Uterus (tissue), 4 donors: Measurements from ENCODE around the gene SSH2. TPM values are rescaled to one million over a fixed set of nuclear protein-coding genes. Genes with fewer than 3 reads are reported as not detected.

ENCODE experiments used
- DNase-seq, 2 donors: peaks; one replicate each; pipeline ENCODE4 v3.0.0-alpha.2; 2019 to 2020
- H3K27ac ChIP-seq, 2 donors: fragments of 200-600 bp; sonication (generic); 1 replicate in 1 of 2; 2 replicates in 1 of 2; pipeline ENCODE4 v1.5.1; 2016 to 2018
- H3K27me3 ChIP-seq, 2 donors: fragments of 200-600 bp; sonication (generic); one replicate each; pipeline ENCODE4 v1.5.1; 2018 to 2019; ENCODE audit warnings: control low read depth in 1 of 2
- H3K36me3 ChIP-seq, 2 donors: fragments of 200-600 bp; sonication (generic); one replicate each; pipeline ENCODE4 v1.5.1; 2019; ENCODE audit warnings: control low read depth in 1 of 2
- H3K4me1 ChIP-seq, 2 donors: fragments of 200-600 bp; sonication (generic); one replicate each; pipeline ENCODE4 v1.5.1; 2018 to 2019; ENCODE audit warnings: control low read depth in 1 of 2
- H3K4me3 ChIP-seq, 2 donors: fragments of 200-600 bp; sonication (generic); 1 replicate in 1 of 2; 2 replicates in 1 of 2; pipeline ENCODE4 v1.5.1; 2018 to 2019; ENCODE audit warnings: mild to moderate bottlenecking in 1 of 2
- H3K9me3 ChIP-seq, 2 donors: fragments of 200-600 bp; sonication (generic); one replicate each; pipeline ENCODE4 v1.5.1; 2019; ENCODE audit warnings: control low read depth in 1 of 2
- POLR2A ChIP-seq, 2 donors: fragments of 450-650 bp; IDR thresholded peaks; one replicate each; pipeline ENCODE4 v1.6.1; 2016; ENCODE audit warnings: antibody characterized with exemption in 2 of 2, mild to moderate bottlenecking in 1 of 2, moderate library complexity in 1 of 2
- intact Hi-C: fragments of 100-400 bp; cut with DNase I; formaldehyde crosslinking; loops from one replicate; pipeline ENCODE4 v1.15.1; 2023; ENCODE audit warnings: low total_unique reads
- total RNA-seq, 4 donors: library from RNA; depleted of rRNA in 3 of 4; stranded (reverse); fragments of >200 nt in 3 of 4; gene quantifications; one replicate each; pipeline versions ENCODE4 v1.1.0 to v1.2.4, GENCODE V29; 2014 to 2023
- TF ChIP-seq, protein P1 (sequence below), 4 experiments: fragments of 200-600 bp in 2 of 4; fragments of 450-650 bp in 2 of 4; sonication (generic) in 2 of 4; IDR thresholded peaks; one replicate each; pipeline ENCODE4 v1.5.1; 2016 to 2019; ENCODE audit warnings: antibody characterized with exemption in 4 of 4, mild to moderate bottlenecking in 2 of 4, moderate library complexity in 1 of 4
- donor health status: DM: yes; HTN: yes; CAD: no.

The SSH2 gene
- total RNA-seq, 4 donors from 2014 or later = 6.9 to 36.9 (median 11.5) TPM

DNA sequence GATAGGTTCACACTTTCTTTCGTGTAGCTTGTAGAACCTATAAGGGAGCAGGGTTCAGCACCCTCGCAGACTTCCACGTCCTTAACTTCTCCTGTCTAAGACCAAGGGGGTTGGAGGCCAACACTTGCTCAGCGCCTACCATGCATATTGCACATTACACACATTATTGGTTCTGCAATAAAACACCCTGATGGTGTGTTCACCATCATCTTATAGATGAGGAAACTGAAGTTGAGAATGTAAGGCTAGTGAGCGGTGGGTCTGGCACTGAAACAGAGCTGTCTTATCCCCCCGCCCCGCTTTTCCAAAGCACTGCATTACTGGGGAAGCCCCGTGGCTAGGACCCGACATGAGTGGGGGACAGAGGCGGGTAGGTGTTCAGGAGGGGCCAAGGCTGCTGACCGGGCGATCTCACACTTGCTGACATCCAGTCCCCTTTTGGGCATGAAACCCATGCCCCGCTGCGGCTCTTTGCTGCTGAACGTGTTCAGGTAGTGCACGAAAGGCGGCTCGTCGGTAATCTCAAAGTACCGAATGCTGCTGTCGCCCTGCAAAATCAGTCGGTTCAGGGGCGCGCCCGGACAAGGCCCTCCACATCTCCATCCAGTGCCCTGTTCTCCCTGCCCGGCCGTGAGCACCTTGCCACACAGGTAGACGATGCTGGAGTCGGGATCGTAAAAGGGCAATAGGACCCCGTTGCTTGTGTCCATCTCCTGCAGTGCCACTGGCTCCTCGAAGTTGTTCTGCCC is 313.6 kb downstream of the SSH2 start:
- peaks cover 0 to 26% of the 10 kb centered on the region in 2 donors for H3K4me1 ChIP-seq
- no peak for TF ChIP-seq POLR2A (IDR thresholded peaks at IDR 0.05)
- TF ChIP-seq, protein P1, sequence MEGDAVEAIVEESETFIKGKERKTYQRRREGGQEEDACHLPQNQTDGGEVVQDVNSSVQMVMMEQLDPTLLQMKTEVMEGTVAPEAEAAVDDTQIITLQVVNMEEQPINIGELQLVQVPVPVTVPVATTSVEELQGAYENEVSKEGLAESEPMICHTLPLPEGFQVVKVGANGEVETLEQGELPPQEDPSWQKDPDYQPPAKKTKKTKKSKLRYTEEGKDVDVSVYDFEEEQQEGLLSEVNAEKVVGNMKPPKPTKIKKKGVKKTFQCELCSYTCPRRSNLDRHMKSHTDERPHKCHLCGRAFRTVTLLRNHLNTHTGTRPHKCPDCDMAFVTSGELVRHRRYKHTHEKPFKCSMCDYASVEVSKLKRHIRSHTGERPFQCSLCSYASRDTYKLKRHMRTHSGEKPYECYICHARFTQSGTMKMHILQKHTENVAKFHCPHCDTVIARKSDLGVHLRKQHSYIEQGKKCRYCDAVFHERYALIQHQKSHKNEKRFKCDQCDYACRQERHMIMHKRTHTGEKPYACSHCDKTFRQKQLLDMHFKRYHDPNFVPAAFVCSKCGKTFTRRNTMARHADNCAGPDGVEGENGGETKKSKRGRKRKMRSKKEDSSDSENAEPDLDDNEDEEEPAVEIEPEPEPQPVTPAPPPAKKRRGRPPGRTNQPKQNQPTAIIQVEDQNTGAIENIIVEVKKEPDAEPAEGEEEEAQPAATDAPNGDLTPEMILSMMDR (IDR thresholded peaks at IDR 0.05) = no peak
- no peaks in the 10 kb centered on the region for H3K36me3 ChIP-seq
- H3K9me3 ChIP-seq = no peaks in the 10 kb centered on the region
- no peak for DNase-seq
- H3K4me3 ChIP-seq = peak overlapping the region; percentile 34 to 37
- peaks cover 0 to 11% of the 10 kb centered on the region in 2 donors for H3K27me3 ChIP-seq
- H3K27ac ChIP-seq = no peak overlapping the region
- intact Hi-C loops = no loop called here

DNA sequence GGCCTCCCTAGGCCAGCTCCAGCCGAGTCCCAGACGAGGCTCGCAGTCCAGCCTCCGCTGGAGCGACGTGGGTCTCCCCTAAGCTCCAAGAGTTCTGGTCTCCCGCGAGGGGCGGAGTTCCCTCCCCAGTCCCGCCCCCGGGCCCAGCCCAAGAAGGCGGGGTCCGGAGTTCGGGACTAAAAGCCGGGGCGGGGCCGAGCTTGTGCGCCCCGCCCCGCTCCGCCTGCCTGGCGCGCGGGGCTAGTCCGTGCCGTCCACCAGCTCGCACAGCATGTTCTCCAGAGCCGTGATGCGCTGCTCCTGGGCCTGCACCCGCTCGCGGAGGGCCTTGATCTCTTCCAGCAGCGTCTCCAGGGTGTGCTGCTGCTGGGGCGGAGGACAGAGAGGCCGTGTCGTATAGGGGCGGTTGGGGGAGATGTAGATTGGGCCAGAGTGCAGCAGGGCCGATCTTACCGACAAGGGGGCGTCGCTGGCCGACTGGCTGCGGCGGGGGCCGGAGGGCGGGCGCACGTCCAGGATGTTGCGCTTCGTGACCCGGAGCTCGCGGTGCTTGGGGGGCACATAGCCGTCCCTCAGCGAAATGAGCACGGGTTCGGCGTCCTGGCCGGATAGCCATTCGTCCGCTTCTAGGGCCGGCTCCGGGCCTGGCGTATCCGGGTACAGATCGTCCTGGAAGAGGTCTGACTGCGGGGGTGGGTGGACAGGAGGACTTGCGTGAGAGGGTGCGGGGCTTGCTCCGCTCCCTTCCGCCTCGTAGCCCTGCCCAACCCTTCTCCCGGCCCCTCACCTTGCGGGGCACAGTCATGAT is 314.3 kb downstream of the SSH2 start:
- TF ChIP-seq, protein P1 (IDR thresholded peaks at IDR 0.05) = peak in 1 of 4 experiments; percentile 24
- TF ChIP-seq POLR2A (IDR thresholded peaks at IDR 0.05) = peak; percentile 42 to 76
- Histone ChIP-seq H3K27me3 (peaks cover 0 to 11% of the 10 kb centered on the region in 2 donors), H3K9me3 (no peaks in the 10 kb centered on the region), H3K4me1 (peaks cover 0 to 26% of the 10 kb centered on the region in 2 donors), H3K36me3 (no peaks in the 10 kb centered on the region), H3K27ac (no peak overlapping the region), H3K4me3 (peak overlapping the region; percentile 34 to 37)
- peak; percentile 82 to 89 for DNase-seq
- intact Hi-C loops = no loop called here

DNA sequence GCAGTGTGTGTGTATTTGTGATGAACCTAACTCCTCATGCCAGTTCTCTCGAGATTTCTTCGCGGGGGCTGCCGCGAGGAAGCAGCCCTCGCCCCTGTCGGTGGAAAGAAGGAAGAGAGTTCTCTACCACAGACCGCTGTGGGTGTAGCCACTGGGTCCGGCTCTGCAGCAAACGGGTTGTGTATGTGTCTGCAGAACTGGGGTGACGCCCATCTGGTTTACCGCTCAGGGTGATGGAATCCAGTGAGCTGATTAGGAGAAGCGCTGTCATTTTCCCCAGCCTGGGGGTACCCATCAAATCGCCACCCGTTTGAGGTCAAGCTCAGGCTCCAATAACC is 315.0 kb downstream of the SSH2 start:
- Histone ChIP-seq H3K36me3 (no peaks in the 10 kb centered on the region), H3K4me3 (no peak overlapping the region), H3K9me3 (no peaks in the 10 kb centered on the region), H3K27me3 (peaks cover 0 to 11% of the 10 kb centered on the region in 2 donors), H3K4me1 (peaks cover 0 to 26% of the 10 kb centered on the region in 2 donors), H3K27ac (no peak overlapping the region)
- intact Hi-C loops = no loop called here
- DNase-seq = peak in 1 of 2 donors; percentile 37
- TF ChIP-seq, protein P1 (IDR thresholded peaks at IDR 0.05) = no peak
- no peak for TF ChIP-seq POLR2A (IDR thresholded peaks at IDR 0.05)

DNA sequence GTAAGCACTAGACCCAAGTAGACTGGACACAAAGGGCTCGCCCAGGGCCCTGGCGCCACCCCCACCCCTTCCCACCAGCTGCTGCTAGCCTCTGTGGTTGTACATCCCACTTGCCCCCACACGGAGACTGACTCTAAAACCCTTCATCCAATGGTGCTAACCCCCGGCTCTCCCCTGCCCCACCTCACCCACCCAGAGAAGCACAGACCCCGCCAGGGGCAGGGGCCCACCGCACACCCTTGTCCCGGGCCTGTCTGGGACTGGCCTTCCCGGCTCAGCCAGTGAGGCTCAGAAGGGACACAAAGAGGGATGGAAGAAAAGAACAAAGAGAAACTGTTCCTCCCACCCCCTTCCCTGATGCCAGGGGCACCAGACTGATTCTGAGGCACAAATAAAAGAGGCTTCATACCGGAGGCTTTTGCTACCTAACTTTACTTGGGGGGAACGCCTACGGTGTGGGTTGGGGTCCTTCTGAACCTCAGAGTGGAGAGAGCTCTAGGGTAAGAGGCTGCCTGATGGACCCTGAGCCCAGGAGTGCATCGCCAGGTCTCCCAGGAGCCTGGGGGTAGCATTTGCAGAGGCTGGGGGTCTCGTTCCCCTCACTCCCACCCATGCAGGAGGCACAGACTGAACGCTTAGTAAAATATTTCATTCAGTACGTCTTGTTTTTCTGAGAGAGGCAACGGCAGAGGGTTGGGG is 315.5 kb downstream of the SSH2 start:
- TF ChIP-seq, protein P1 (IDR thresholded peaks at IDR 0.05) = no peak
- no peak for TF ChIP-seq POLR2A (IDR thresholded peaks at IDR 0.05)
- Histone ChIP-seq H3K27me3 (peaks cover 0 to 11% of the 10 kb centered on the region in 2 donors), H3K27ac (no peak overlapping the region), H3K4me1 (peaks cover 0 to 26% of the 10 kb centered on the region in 2 donors), H3K36me3 (no peaks in the 10 kb centered on the region), H3K9me3 (no peaks in the 10 kb centered on the region), H3K4me3 (no peak overlapping the region)
- no peak for DNase-seq
- intact Hi-C loops = no loop called here
